K562 (cell line): ENCODE data around the gene VPS13D. TPM values are rescaled to one million over a fixed set of nuclear protein-coding genes. Genes with fewer than 3 reads are reported as not detected.

Experiments
- HMG20B ChIP-seq: fragments of 250-450 bp; sonication (Bioruptor Pico); IDR thresholded peaks from 2 replicates; pipeline ENCODE4 v1.5.0; 2021; ENCODE audit warnings: mild to moderate bottlenecking
- MLX ChIP-seq, 2 experiments: fragments of 450-650 bp in 1 of 2; sonication (generic) in 1 of 2; formaldehyde crosslinking; conservative IDR thresholded peaks; 2 replicates each; pipeline versions ENCODE4 v1.4.0 to v1.8.1; 2020 to 2022; ENCODE audit warnings: mild to moderate bottlenecking in 1 of 2, missing genetic modification reagents in 1 of 2
- MTA3 ChIP-seq: fragments of 450-650 bp; formaldehyde crosslinking; IDR thresholded peaks from 2 replicates; pipeline ENCODE4 v1.6.1; 2017; ENCODE audit warnings: mild to moderate bottlenecking, borderline replicate concordance
- STAT6 ChIP-seq: sonication (generic); formaldehyde crosslinking; IDR thresholded peaks from 2 replicates; pipeline ENCODE4 v1.8.1; 2023; ENCODE audit warnings: mild to moderate bottlenecking, missing genetic modification reagents
- ZBTB40 ChIP-seq, 2 experiments: fragments of 450-650 bp in 1 of 2; sonication (generic) in 1 of 2; formaldehyde crosslinking in 1 of 2; IDR thresholded peaks; 2 replicates each; pipeline versions ENCODE4 v1.7.1 to v1.9.0; 2016 to 2022; ENCODE audit warnings: inconsistent platforms in 1 of 2, mild to moderate bottlenecking in 1 of 2, missing genetic modification reagents in 1 of 2
- ZNF146 ChIP-seq: IDR thresholded peaks from one replicate; pipeline ENCODE4 v1.6.1; 2018; ENCODE audit warnings: missing compliant biosample characterization; ENCODE audit not compliant: unreplicated experiment
- polyA plus RNA-seq, 8 experiments: library from polyadenylated mRNA; depleted of rRNA in 4 of 8; stranded (reverse) in 5 of 8; unstranded in 3 of 8; fragments of >200 nt; fragmentation: Nextera tagmentation in 2 of 8; fragmentation: Illumina TruSeq in 1 of 8; extraction: Ambion mirVana in 2 of 8; extraction: Trizol in 1 of 8; gene quantifications; 2 replicates each; pipeline versions ENCODE4 v1.2.1 to v1.2.3, GENCODE V29; 2011 to 2014; ENCODE audit warnings: inconsistent platforms in 1 of 8, missing spikeins in 1 of 8
- total RNA-seq, 7 experiments: library from RNA; depleted of rRNA in 6 of 7; stranded (reverse); fragments of >200 nt in 6 of 7; fragmentation: Illumina TruSeq in 2 of 7; extraction: Trizol in 2 of 7; gene quantifications; 2 replicates each; pipeline versions ENCODE4 v1.2.1 to v1.2.3, GENCODE V29; 2011 to 2021; ENCODE audit warnings: low replicate concordance in 1 of 7

The VPS13D gene
- total and polyA plus RNA-seq, 9 of the 15 experiments (the other 6 are each of a cell fraction or from before 2014, with no cell fraction given) = 6.1 to 51.5 (median 38.5) TPM

GRCh38 chr1:12229386-12229834 is 420 bp upstream of the VPS13D start (continued):
- TF ChIP-seq STAT6 = 0 out of 2 replicates have a peak, but pooled peaks have one; percentile 32
- no peak for TF ChIP-seq HMG20B (CRISPR knock-in tag)
- TF ChIP-seq MTA3 = peak; percentile 45; the same call in 1 of the 2 replicates
- 0 out of 4 replicates have a peak, but pooled peaks of 1 of the 2 experiments have one; percentile 27 for TF ChIP-seq MLX (CRISPR knock-in tag; conservative IDR thresholded peaks at IDR 0.05)
- no peak for TF ChIP-seq ZNF146 (CRISPR knock-in tag)
- TF ChIP-seq ZBTB40 (IDR thresholded peaks at IDR 0.05) = 0 out of 2 replicates have a peak, but pooled peaks have one; percentile 15
- no peak for TF ChIP-seq ZBTB40 (CRISPR knock-in tag; IDR thresholded peaks at IDR 0.05)
